Spinal cord (tissue), 10 donors: Measurements from ENCODE around the gene BAHCC1. TPM values are rescaled to one million over a fixed set of nuclear protein-coding genes. Genes with fewer than 3 reads are reported as not detected.
A peak's percentile ranks its signal among the peaks of the same experiment; 100 is the strongest.
"Not testable (repeated sequence)": the region's sequence is repeated elsewhere in the genome, so short reads cannot be mapped to it uniquely, and the experiment has no call there.

Experiments
- DNase-seq, 6 donors: peaks; one replicate each; pipeline versions ENCODE4 v3.0.0 to v3.0.0-alpha.2; 2013 to 2015; ENCODE audit warnings: low spot score in 6 of 6, low read depth in 4 of 6
- H3K27ac ChIP-seq: one replicate; pipeline ENCODE4 v1.5.1; 2013; ENCODE audit warnings: low read depth, low read length, control low read depth
- H3K27me3 ChIP-seq: one replicate; pipeline ENCODE4 v1.6.1; 2013; ENCODE audit warnings: low read length; ENCODE audit not compliant: control insufficient read depth, insufficient read depth
- H3K36me3 ChIP-seq: one replicate; pipeline ENCODE4 v1.6.1; 2013; ENCODE audit warnings: low read length; ENCODE audit not compliant: control insufficient read depth, insufficient read depth
- H3K4me1 ChIP-seq: one replicate; pipeline ENCODE4 v1.6.1; 2013; ENCODE audit warnings: low read length; ENCODE audit not compliant: control insufficient read depth, insufficient read depth
- H3K4me3 ChIP-seq: one replicate; pipeline ENCODE4 v1.5.1; 2013; ENCODE audit warnings: low read depth, low read length, control low read depth
- H3K9me3 ChIP-seq: one replicate; pipeline ENCODE4 v1.6.1; 2013; ENCODE audit warnings: low read length; ENCODE audit not compliant: control insufficient read depth, insufficient read depth
- WGBS: methylation state at CpG from one replicate; pipeline ENCODE4 v1.1.5; 2013; ENCODE audit warnings: missing lambda C conversion rate; ENCODE audit not compliant: insufficient coverage; 5-methylcytosine and 5-hydroxymethylcytosine counted together
- polyA plus RNA-seq, 2 donors: library from polyadenylated mRNA; unstranded; fragments of 120-200 nt; gene quantifications; one replicate each; pipeline ENCODE4 v1.2.1, GENCODE V29; 2013; ENCODE audit not compliant: insufficient read length in 2 of 2
- total RNA-seq, 2 donors: library from RNA; depleted of rRNA in 1 of 2; stranded (reverse); fragments of 120-200 nt in 1 of 2; fragments of >200 nt in 1 of 2; gene quantifications; one replicate each; pipeline versions ENCODE4 v1.2.3 to v1.2.4, GENCODE V29; 2013 to 2014
- donor health status: healthy.

The BAHCC1 gene
- total and polyA plus RNA-seq, 4 donors = 9.3 to 33.4 (median 20.5) TPM

- not testable (repeated sequence) for H3K9me3 ChIP-seq, H3K27me3 ChIP-seq, H3K4me3 ChIP-seq, DNase-seq, H3K27ac ChIP-seq
- Histone ChIP-seq H3K36me3 (peaks cover 58% of the 10 kb centered on the region), H3K4me1 (peaks cover 80% of the 10 kb centered on the region)
These were observed 29.8 kb downstream of the BAHCC1 start for GRCh38 chr17:81425041-81425440.

GRCh38 chr17:81425716-81426392 is 30.6 kb downstream of the BAHCC1 start:
- 97% methylated on average over 3 of the region's 4 CpGs for WGBS
- not testable (repeated sequence) for H3K9me3 ChIP-seq, H3K4me3 ChIP-seq, H3K27me3 ChIP-seq, DNase-seq, H3K27ac ChIP-seq
- Histone ChIP-seq H3K4me1 (peaks cover 80% of the 10 kb centered on the region), H3K36me3 (peaks cover 54% of the 10 kb centered on the region)

GRCh38 chr17:81426393-81427172 is 31.3 kb downstream of the BAHCC1 start:
- 66% methylated on average over 20 of the region's 22 CpGs for WGBS
- DNase-seq = no peak
- Histone ChIP-seq H3K36me3 (peaks cover 52% of the 10 kb centered on the region), H3K27me3 (no peaks in the 10 kb centered on the region), H3K9me3 (no peaks in the 10 kb centered on the region), H3K4me1 (peaks cover 79% of the 10 kb centered on the region), H3K27ac (peak overlapping the region; percentile 33), H3K4me3 (no peak overlapping the region)

GRCh38 chr17:81427173-81428120 is 32.2 kb downstream of the BAHCC1 start:
- Histone ChIP-seq H3K9me3 (no peaks in the 10 kb centered on the region), H3K27me3 (no peaks in the 10 kb centered on the region), H3K4me3 (no peak overlapping the region), H3K4me1 (peaks cover 73% of the 10 kb centered on the region), H3K36me3 (peaks cover 55% of the 10 kb centered on the region), H3K27ac (peak overlapping the region; percentile 33)
- DNase-seq = peak in 3 of 6 donors; percentile 47 to 93 (median 89)
- WGBS = 31% methylated on average over 41 of the region's 41 CpGs

- Histone ChIP-seq H3K9me3 (no peaks in the 10 kb centered on the region), H3K36me3 (peaks cover 58% of the 10 kb centered on the region), H3K4me3 (no peak overlapping the region), H3K4me1 (peaks cover 70% of the 10 kb centered on the region), H3K27me3 (no peaks in the 10 kb centered on the region), H3K27ac (no peak overlapping the region)
- 45% methylated on average over 7 of the region's 12 CpGs for WGBS
- peak in 1 of 6 donors; percentile 59 for DNase-seq
These were observed 32.9 kb downstream of the BAHCC1 start for GRCh38 chr17:81428121-81428515.

GRCh38 chr17:81428516-81428915 is 33.3 kb downstream of the BAHCC1 start:
- no peaks in the 10 kb centered on the region for H3K27me3 ChIP-seq
- peak overlapping the region; percentile 82 for H3K27ac ChIP-seq
- peaks cover 70% of the 10 kb centered on the region for H3K4me1 ChIP-seq
- H3K9me3 ChIP-seq = no peaks in the 10 kb centered on the region
- no peak overlapping the region for H3K4me3 ChIP-seq
- H3K36me3 ChIP-seq = peaks cover 61% of the 10 kb centered on the region
- DNase-seq = no peak
- 47% methylated on average over 8 of the region's 11 CpGs for WGBS

GRCh38 chr17:81428948-81429774 is 33.9 kb downstream of the BAHCC1 start:
- Histone ChIP-seq H3K36me3 (peaks cover 61% of the 10 kb centered on the region), H3K27ac (peak overlapping the region; percentile 82)

GRCh38 chr17:81429821-81430551 is 34.7 kb downstream of the BAHCC1 start:
- H3K36me3 ChIP-seq = peaks cover 69% of the 10 kb centered on the region
- H3K9me3 ChIP-seq = no peaks in the 10 kb centered on the region
- DNase-seq = peak in 2 of 6 donors; percentile 51 to 68
- no peak overlapping the region for H3K4me3 ChIP-seq
- peak overlapping the region; percentile 82 for H3K27ac ChIP-seq
- 8% methylated on average over 26 of the region's 30 CpGs for WGBS
- peaks cover 76% of the 10 kb centered on the region for H3K4me1 ChIP-seq
- no peaks in the 10 kb centered on the region for H3K27me3 ChIP-seq

More at GRCh38 chr17:81428948-81429774, 33.9 kb downstream of the BAHCC1 start:
- Histone ChIP-seq H3K4me1 (peaks cover 70% of the 10 kb centered on the region), H3K9me3 (no peaks in the 10 kb centered on the region), H3K4me3 (no peak overlapping the region), H3K27me3 (no peaks in the 10 kb centered on the region)
- WGBS = 20% methylated on average over 39 of the region's 41 CpGs
- DNase-seq = peak in 5 of 6 donors; percentile 57 to 95 (median 76)
